NOMO-1 treated with DMSO at 0.1 percent for 48 hours (cell line): ENCODE data around the gene SHKBP1.
"Not testable (repeated sequence)": the region's sequence is repeated elsewhere in the genome, so short reads cannot be mapped to it uniquely, and the experiment has no call there.

ENCODE experiments used
- DNase-seq: peaks from one replicate; lab custom pipeline; 2025; ENCODE audit not compliant: unreplicated experiment; lab: John Stamatoyannopoulos, UW

Gene SHKBP1

DNA sequence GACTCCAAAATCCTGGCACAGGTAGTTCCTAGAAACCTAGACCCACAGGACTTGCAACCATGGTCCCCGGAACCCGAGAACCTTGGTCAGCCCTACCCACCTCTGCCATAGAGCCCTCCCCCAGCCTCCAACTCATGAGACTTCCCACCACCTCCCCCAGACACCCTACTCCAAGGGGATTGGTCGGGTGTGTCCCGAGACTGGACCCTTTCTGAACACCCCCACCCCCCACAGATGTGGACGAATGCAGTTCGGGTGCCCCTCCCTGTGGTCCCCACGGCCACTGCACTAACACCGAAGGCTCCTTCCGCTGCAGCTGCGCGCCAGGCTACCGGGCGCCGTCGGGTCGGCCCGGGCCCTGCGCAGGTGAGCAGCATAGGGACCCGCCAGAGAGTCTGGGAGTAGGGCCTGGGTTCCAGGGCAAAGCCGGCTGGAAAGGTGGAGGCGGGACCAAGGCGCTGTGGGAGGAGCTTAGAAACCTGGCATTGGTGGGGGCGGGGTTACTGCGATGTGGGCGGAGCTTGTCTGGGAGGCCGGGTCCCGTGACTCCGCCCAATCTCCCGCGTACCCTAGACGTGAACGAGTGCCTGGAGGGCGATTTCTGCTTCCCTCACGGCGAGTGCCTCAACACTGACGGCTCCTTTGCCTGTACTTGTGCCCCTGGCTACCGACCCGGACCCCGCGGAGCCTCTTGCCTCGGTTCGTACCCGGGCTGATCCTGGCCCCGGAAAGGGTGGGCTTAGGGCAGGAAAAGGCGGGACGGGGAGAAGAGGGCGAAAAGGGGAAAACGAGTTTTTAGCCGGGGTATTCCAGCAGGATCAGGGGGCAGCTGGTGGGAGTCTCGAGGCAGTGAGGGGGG, 36.4 kb downstream of the SHKBP1 start:
- peak; percentile 51 for DNase-seq

DNA sequence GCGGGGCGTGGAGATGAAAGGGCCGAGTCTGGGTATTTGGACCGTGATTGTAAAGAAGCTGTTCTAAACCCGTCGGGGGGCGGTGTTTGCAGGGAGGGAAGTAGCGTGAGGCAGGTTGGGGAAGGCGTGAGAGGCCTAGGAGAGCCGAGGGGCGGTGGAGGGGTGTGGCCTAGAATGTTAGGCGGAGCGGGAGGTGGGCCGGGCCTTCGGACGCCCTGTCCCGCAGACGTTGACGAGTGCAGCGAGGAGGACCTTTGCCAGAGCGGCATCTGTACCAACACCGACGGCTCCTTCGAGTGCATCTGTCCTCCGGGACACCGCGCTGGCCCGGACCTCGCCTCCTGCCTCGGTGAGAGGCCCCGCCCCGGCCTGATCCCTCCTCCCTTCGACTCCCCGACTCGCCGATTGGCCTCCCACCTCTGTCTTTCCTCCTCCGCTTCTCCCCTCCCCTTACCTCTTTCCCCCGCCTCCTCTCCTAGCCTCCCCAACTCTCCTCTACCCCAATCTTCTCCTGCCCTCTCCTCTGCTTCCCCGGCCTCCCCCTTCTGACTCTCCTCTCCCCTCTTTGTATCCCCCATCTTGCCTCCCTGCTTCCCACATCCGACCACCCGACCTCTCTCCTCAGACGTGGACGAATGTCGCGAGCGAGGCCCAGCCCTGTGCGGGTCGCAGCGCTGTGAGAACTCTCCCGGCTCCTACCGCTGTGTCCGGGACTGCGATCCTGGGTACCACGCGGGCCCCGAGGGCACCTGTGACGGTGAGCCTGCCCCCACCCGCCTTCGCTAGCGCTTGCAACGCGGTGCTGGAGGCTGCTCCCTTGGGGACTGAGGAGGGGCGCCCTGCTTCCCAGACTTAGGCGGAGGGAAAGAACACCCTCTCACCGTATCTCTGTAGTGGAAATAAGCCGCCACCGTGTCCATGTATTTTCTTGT, 37.3 kb downstream of the SHKBP1 start:
- DNase-seq = peak; percentile 91

DNA sequence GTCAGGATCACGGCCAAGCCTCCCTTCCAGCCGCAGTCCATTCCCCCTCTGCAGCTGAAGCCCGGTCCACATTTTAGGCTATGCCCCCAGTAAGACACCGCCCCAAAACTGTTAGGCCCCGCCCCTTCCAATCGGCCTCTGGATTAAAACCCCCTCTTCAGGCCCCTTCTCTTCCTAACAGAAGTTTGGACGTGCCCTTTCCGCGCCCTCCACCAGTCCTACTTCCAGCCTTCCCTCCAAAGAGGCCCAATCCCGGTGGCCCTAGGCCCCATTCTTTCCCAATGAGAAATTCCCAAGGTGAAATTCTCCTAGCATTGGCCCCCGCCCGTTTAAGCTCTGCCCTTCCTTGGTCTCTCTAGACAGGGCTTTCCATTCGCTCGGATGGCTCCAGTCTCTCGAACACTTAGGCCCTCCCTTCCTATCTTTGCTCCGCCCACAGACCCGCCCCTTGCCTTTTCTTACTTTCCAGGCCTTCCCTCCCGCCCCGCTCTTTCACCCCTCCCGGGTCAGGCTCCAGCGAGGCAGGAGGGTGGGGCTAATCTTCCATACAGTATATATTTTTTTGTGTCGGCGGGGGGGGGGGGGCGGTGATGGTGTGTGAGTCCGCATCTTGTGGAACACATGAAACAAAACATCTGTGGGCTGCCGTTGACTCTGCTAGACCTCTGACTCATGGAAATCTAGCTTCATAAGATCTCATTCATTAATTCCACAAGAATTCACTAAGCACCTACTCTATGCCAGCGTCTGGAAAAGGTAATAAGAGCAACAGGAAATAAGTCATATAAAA, 38.1 kb downstream of the SHKBP1 start:
- no peak for DNase-seq

DNA sequence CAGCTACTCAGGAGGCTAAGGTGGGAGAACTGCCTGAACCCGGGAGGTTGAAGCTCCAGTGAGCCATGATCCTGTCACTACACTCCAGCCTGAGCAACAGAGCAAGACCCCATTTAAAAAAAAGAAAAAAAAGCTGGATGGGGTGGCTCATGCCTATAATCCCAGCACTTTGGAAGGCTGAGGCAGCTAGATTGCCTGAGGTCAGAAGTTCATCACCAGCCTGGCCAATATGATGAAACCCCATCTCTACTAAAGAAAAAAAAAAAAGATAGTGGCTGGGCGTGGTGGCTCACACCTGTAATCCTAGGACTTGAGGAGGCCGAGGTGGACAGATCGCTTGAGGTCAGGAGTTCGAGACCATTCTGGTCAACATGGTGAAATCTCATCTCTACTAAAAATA, 39.5 kb downstream of the SHKBP1 start:
- no peak for DNase-seq

DNA sequence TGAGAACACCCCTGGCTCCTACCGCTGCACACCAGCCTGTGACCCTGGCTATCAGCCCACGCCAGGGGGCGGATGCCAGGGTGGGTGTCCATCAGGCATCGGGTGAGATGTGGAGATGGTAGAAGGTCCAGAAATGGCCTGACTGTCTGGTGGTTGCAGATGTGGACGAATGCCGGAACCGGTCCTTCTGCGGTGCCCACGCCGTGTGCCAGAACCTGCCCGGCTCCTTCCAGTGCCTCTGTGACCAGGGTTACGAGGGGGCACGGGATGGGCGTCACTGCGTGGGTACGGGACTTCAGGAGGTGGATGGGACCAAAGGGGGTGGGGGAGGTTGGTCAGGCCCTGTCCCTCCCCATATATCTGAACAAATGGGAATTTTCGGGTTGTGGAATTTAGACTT, 40.3 kb downstream of the SHKBP1 start:
- DNase-seq = no peak

DNA sequence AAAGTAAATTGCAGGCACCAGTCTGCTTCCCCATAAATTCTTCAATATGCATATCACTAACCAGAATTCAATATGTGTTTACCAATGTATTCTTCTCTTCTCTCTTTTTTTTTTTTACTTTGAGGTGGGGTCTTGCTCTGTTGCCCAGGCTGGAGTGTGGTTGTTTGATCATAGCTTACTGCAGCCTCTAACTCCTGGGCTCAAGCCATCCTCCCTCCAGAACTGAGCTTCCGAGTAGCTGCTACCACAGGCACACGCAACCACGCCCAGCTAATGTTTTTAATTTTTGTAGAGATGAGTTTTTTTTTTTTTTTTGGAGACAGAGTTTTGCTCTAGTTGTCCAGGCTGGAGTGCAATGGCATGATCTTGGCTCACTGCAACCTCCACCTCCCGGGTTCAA, 41.3 kb downstream of the SHKBP1 start:
- no peak for DNase-seq

DNA sequence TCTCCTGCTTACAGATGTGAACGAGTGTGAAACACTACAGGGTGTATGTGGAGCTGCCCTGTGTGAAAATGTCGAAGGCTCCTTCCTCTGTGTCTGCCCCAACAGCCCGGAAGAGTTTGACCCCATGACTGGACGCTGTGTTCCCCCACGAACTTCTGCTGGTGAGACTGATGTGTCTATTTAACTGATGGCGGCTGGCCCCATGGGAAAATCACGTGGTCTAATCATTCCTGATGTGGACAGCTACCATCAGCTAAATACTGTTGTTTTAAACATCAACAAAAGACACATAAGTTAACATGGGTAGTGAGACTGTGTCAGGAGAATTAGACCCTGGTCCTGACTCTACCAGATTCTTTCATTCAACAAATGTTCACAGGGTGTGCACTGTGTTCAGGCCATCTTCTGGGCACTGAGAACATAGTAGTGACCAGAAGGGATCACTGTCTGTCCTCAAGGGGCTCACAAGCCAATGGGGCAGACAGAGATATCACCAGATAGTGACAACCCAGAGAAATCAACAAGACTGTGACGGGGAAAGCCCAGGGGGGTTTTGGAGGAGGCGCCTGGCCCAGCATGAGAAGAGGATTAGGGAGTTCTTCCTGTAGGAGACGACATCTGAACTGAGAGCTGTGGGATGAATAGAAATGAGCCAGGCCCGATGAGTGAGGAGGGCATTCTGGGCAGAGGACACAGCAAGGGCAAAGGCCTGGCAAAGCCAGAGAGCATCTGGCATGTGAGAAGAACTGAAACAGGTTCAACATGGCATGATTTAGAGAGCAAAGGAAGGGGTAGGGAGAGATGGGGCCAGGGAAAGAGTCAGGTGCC, 42.9 kb downstream of the SHKBP1 start:
- DNase-seq = no peak

DNA sequence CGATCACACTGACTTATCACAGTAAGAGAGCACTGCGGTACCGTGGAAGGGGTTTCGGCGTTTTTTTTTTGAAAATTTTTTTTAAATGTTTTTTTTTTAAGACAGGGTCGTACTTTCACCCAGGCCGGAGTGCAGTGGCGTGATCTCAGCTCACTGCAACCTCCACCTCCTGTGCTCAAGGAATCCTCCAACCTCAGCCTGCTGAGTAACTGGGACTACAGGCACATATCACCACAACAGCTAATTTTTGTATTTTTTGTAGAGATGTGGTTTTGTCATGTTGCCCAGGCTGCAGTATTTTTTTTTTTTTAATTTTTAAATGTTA, 43.5 kb downstream of the SHKBP1 start:
- DNase-seq = no peak

DNA sequence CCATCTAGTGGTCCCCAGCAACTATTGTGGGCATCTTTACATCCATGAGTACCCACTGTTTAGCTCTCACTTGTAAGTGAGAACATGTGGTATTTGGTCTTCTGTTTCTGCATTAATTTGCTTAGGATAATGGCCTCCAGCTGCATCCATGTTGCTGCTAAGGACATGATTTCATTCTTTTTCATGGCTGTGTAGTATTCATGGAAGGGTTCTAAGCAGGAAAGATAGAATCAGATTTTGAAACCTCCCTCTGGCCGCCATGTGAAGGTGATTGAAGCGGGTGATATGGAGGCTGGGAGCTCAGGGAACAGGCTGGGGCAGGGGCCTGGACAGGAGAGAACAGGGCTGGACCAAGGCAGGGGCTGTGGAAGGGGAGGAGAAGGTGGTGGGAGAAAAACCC, 44.6 kb downstream of the SHKBP1 start:
- DNase-seq = no peak

DNA sequence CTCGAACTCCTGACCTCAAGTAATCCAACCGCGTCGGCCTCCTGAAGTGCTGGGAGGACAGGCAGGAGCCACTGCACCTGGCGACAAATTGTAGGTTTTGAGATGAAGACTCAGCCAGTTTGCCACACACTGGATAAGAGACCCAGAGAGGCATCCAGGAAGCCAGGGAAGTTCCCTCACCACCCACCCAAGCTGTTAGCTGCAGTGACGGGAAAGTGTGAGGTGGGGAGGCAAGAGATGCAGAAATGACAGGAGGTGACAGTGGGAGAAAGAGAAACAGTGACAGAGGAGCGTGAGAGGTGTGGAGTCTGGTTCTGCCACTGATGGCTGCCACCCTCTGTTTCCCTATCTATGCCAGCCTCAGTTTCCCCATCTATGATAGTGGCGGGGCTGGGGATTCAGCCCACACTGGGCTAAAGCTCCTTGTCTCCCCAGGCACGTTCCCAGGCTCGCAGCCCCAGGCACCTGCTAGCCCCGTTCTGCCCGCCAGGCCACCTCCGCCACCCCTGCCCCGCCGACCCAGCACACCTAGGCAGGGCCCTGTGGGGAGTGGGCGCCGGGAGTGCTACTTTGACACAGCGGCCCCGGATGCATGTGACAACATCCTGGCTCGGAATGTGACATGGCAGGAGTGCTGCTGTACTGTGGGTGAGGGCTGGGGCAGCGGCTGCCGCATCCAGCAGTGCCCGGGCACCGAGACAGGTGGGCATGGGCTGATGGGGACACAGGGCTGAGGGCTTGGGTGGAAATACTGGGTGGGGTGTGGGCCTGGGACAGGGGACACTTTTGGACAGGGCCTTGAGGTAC, 45.5 kb downstream of the SHKBP1 start:
- DNase-seq = no peak

DNA sequence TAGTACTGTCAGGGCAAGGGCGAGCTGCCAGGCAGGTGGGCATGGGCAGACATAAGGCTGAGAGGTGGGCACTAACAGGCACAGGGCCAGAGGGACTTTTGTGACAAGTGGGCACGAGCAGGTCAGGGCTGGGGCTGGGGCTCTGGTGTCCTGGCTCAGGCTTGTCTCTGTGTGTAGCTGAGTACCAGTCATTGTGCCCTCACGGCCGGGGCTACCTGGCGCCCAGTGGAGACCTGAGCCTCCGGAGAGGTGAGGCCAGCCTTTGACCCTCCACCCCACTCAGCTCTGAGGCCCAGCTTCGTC, 46.1 kb downstream of the SHKBP1 start:
- no peak for DNase-seq

DNA sequence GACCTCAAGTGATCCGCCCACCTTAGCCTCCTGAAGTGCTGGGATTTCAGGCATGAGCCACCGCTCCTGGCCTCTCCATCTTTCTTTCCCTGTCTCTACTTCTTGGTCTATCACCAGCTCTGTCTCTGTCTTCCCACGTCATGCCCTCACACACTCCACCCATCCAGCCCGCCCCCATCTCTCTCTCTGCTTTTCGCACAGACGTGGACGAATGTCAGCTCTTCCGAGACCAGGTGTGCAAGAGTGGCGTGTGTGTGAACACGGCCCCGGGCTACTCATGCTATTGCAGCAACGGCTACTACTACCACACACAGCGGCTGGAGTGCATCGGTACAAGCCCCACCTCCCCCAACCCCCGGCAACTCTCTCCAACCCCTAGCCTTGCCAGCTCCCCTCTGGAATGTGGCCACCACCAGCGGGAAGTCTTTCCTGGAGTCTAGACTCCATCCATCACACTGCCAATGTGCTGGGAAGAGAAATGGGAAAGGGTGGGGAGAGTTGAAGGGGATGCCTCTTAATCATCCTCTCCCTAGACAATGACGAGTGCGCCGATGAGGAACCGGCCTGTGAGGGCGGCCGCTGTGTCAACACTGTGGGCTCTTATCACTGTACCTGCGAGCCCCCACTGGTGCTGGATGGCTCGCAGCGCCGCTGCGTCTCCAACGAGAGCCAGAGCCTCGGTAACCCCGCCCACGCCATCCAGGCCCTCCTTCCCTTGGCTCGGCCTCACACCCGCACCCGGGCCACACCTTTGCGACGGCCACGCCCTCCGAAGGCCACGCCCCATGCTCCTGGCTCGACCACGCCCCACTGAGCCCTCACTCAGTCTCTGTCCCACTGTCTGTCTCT, 47.0 kb downstream of the SHKBP1 start:
- DNase-seq = no peak

DNA sequence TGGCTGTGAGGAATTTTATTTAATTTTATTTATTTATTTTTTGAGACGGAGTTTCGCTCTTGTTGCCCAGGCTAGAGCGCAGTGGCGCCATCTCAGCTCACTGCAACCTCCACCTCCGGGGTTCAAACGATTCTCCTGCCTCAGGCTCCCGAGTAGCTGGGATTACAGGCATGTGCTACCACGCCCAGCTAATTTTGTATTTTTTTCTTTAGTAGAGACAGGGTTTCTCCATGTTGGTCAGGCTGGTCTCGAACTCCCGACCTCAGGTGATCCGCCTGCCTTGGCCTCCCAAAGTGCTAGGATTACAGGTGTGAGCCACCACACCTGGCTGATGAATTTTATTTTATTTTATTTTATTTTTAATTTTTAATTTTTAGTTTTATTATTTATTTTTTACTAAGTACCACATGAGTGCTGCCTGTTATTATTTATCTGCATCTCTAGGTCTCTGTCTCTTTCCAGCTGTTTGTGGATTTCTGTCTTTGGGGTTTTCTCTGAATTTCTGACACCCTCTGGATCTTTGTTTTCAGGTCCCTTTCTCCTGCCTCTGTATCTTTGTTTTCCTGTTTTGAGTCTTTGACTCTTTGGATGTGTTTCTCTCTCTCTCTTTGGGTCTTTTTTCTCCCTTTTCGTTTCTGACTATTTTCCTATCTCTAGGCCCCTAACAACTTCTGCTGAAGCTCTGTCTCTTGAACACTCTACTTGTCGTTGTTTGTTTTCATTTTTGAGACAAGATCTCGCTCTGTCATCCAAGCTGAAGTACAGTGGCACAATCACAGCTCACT, 47.9 kb downstream of the SHKBP1 start:
- not testable (repeated sequence) for DNase-seq

DNA sequence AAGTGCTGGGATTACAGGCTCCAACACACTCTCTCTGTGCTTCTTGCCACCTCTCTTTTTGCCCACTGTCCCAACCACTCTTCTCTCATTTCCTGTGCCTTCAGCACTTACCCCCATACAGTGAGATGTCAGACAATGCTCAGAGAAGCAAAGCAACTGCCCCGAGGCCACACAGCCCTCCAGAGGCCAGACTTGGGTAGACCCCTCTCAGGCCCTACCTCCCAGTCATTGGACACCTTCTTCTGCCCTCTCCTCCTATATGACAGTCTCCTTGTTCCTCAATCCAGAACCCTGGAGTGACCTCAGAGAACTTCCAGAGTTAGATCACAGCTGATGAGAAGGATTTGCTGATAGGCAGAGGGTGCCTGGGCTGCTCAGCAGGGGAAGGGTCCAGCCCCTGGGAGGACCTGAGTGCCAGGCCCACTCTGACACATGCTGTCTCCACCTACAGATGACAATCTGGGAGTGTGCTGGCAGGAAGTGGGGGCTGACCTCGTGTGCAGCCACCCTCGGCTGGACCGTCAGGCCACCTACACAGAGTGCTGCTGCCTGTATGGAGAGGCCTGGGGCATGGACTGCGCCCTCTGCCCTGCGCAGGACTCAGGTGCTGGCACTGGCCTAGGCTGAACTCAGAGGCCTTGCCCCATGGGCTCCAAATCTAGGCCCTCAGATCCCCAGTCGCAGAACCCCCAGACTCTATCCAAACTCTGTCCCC, 48.9 kb downstream of the SHKBP1 start:
- DNase-seq = no peak

DNA sequence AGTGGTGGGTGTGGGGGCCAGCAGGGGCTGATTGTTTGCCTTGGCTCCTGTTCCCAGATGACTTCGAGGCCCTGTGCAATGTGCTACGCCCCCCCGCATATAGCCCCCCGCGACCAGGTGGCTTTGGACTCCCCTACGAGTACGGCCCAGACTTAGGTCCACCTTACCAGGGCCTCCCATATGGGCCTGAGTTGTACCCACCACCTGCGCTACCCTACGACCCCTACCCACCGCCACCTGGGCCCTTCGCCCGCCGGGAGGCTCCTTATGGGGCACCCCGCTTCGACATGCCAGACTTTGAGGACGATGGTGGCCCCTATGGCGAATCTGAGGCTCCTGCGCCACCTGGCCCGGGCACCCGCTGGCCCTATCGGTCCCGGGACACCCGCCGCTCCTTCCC, 50.2 kb downstream of the SHKBP1 start:
- DNase-seq = no peak

DNA sequence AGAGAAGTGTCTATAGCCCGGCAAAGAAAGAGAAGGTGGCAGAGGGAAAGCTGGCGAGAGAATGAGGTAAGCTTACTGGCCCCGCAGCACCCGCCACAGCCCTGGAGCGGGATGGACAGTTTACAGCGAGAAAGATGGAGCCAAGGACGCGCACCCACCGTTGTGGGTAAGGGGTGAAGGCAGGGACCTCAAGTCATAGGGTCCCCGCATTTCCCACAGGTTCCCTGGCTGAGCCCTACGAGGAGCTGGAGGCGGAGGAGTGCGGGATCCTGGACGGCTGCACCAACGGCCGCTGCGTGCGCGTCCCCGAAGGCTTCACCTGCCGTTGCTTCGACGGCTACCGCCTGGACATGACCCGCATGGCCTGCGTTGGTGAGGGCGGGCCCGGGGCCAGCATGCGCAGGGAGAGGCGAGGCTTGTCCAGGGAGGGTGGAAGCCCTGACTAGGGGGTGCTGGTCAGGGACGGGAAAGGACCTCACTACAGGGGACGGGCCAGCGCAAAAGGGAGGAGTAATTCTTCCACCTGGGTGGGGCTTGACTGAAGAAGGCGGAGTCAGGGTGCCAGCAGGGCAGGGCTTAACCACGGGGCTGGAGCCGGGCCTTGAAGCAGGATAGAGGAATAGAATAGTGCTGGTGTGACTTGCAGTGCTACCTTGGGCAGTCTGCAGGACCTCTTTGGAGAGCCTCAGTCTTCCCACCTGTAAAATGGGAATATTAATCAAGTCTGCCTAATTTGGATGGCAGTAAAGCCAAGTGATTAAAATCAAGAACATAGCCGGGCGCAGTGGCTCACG, 51.0 kb downstream of the SHKBP1 start:
- DNase-seq = no peak

DNA sequence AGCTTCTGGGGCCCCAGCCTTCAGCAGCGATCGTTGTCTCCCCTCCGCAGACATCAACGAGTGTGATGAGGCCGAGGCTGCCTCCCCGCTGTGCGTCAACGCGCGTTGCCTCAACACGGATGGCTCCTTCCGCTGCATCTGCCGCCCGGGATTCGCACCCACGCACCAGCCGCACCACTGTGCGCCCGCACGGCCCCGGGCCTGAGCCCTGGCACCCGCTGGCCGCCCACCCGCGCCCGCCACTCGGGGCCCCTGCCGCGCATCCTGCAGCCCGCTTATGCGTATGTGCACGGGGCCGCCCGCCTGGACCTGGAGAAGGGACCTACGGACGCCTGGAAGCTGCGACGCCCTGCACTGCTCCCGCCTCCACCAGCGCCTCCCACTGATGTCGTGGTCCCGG, 52.7 kb downstream of the SHKBP1 start:
- DNase-seq = no peak
